ENCODE measurements around the gene CRTAP.
A peak's percentile ranks its signal among the peaks of the same experiment; 100 is the strongest.
"Not testable (repeated sequence)": the region's sequence is repeated elsewhere in the genome, so short reads cannot be mapped to it uniquely, and the experiment has no call there.

CRTAP gene

GRCh38 chr3:33099109-33099645 is 14.6 kb upstream of the CRTAP start:
- no peak for DNase-seq

DNA sequence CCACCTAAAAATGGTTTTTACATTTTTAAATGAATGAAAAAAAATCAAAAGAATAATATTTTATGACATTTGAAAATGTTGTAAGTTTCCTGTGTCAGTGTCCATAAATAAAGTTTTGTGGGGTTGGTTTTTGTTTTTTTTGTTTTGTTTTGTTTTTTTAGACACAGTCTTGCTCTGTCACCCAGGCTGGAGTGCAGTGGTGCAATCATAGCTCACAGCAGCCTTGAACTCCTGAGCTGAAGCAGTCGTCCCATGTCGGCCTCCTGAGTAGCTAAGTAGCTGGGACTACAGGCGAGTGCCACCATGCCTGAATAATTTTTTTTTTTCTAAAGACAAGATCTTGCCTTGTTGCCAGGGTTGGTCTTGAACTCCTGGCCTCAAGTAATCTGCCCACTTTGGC is 14.1 kb upstream of the CRTAP start:
- no peak for DNase-seq

GRCh38 chr3:33100229-33100628 is 13.6 kb upstream of the CRTAP start:
- no peak for DNase-seq

DNA sequence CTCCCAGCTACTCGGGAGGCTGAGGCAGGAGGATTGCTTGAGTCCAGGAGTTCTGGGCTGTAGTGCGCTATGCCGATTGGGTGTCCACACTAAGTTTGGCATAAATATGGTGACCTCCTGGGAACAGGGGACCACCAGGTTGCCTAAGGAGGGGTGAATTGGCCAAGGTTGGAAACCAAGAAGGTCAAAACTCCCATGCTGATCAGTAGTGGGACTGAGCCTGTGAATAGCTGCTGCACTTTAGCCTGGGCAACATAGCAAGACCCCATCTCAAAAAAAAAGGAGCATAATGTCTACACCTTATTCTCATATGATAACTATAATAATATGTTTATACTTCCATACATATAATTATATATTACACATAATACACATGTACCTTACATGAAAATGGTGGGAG is 10.8 kb upstream of the CRTAP start:
- DNase-seq, result no peak

GRCh38 chr3:33103480-33103879 is 10.3 kb upstream of the CRTAP start:
- no peak for DNase-seq

DNA sequence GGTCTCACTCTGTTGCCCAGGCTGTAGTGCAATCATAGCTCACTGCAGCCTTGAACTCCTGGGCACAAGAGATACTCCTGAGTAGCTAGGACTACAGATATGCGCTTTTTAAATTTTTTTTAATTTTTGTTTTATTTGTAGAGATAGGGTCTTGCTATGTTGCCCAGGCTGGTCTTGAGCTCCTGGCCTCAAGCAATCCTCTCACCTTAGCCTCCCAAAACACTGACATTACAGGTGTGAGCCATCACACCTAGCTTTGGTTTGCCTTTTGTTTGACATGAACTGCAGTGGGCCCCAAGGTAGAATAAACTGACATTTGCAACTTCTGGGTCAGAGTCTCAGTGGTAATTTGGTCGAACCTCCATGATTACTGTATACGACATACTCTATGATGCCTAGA is 9.0 kb upstream of the CRTAP start:
- DNase-seq, result no peak

DNA sequence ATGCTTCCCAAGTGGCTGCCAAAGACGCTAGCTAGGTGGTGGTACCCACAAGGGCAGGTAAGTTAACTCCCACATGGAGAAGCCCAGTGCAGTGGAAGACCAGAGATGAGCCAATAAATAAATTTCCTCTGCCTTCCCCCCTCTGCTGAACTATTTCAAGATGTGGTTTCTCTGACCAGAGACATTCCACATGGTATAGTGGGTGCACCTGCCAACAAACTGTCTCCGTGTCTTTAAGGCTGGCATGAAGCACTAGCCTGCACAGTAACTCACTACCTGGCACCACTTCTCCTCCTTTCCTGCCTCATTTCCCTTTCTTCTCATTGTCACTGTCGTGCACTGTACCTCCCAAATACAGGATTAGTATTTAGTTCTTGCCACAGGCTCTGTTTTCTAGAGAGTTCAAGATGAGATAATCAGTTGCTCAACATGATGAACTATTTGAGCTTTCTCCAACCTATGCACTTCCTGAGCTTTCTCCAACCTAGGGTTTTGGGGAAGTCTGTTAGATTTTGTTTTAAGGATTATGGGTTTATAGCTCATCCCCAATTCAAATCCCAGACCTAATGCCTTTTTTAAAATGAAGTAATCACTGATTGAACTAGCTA is 8.4 kb upstream of the CRTAP start:
- no peak for DNase-seq

DNA sequence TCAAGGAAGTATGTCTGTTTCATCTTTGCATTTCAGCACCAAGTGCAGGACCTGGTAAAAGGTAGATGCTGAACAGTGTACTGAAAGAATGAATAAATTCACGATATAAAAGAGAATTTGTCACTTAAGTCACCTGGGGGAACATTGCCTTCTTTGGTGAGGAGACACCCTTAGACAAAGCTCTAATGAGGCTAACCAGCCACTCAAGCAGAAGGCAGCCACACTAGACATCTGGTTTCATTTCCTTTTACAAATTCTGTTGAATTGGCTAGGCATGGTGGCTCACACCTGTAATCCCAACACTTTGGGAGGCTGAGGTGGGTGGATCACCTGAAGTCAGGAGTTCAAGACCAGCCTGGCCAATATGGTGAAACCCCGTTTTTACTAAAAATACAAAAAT is 7.0 kb upstream of the CRTAP start:
- not testable (repeated sequence) for DNase-seq

DNA sequence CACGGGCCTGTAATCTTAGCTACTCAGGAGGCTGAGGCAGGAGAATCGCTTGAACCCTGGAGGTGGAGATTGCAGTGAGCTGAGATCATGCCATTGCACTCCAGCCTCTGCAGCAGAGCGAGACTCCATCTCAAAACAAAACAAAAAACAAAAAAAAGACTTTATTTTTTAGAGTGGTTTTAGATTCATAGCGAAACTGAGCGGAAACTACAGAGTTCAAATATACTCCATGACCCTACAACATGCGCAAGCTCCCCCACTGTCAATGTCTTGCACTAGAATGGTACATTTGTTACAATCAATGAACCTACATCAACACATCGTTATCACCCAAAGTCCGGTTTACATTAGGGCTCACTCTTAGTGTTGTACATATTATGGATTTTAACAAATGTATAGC is 2.2 kb upstream of the CRTAP start:
- DNase-seq, result no peak

- no peak for DNase-seq
Measured at GRCh38 chr3:33114622-33115023, 809 bp downstream of the CRTAP start.

GRCh38 chr3:33115024-33115768 is 1.4 kb downstream of the CRTAP start:
- peak in 46 of 56 donors; percentile 11 to 73 (median 44) for DNase-seq

GRCh38 chr3:33117461-33117860 is 3.6 kb downstream of the CRTAP start:
- DNase-seq, result no peak

GRCh38 chr3:33119891-33120290 is 6.1 kb downstream of the CRTAP start:
- no peak for DNase-seq

- DNase-seq, result no peak
Measured at GRCh38 chr3:33122991-33123390, 9.2 kb downstream of the CRTAP start.

DNA sequence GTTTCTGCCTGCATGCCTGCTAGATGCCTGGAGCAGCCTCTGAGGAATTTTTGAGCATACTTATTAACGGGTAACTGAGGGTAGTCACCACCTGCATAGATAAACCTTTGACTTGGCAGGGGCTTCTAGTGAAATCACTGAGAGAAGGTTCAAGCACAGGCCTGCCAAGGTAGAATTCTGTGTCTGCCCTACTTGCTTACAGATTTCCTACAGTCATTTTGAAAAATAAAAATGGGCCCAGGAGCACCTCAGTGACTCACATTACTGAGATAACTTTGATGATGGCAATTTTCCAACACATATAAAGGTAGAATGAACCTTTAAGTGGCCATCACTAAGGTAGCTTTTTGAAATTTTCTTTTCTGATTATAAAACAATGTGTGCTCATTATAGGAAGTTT is 10.8 kb downstream of the CRTAP start:
- DNase-seq, result no peak

- no peak for DNase-seq
Measured at GRCh38 chr3:33125840-33126239, 12.0 kb downstream of the CRTAP start.

GRCh38 chr3:33128706-33129105 is 14.9 kb downstream of the CRTAP start:
- peak in 1 of 56 donors; percentile 19 for DNase-seq

- no peak for DNase-seq
Measured at GRCh38 chr3:33130144-33130543, 16.3 kb downstream of the CRTAP start.

GRCh38 chr3:33131331-33132018 is 17.7 kb downstream of the CRTAP start:
- DNase-seq, result peak in 30 of 56 donors; percentile 10 to 64 (median 31)

GRCh38 chr3:33132019-33132360 is 18.2 kb downstream of the CRTAP start:
- DNase-seq, result no peak

DNA sequence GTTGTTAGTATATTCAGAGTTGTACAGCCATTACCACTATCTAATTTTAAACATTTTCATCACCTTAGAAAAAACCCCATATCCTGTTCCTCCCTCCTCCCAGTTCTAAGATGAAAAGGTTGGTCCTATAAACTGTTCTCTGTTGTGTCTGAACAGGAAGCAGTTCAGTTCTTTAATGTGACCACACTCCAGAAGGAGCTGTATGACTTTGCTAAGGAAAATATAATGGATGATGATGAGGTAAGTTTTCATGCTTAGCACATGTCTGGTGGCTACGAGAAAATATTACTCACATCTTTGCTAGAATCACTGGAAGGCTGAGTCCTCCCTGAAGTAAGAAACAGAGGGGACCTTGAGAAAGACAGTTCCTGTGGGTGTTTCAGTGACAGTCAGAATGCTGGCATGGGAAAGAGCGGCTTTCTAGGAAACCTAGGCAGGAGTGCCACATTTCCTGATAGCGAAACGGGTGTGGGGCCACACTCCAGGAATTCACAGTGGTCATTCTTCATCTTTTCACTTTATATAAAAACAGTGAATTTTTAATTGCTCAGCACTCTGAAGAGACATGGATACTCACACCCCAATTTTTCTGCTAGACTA is 20.3 kb downstream of the CRTAP start:
- DNase-seq, result no peak

GRCh38 chr3:33137691-33138090 is 23.9 kb downstream of the CRTAP start:
- no peak for DNase-seq

All from nucleus accumbens (tissue), 56 donors.